Measurements from ENCODE around the gene HSD17B7. TPM values are rescaled to one million over a fixed set of nuclear protein-coding genes. Genes with fewer than 3 reads are reported as not detected.

HSD17B7 gene
- total and polyA plus RNA-seq, 9 of the 15 experiments (the other 6 are each of a cell fraction or from before 2014, with no cell fraction given) = 12.7 to 48.7 (median 21.3) TPM

GRCh38 chr1:162757476-162757875 lies 33.0 kb upstream of the HSD17B7 start:
- H3K4me1 ChIP-seq (replicated peaks in 1 of 2; ENCODE audit: control insufficient read depth in 2 of 2, insufficient read depth in 2 of 2, low read length in 2 of 2) = no peaks in the 10 kb centered on the region
- BruUV-seq (replicated peaks) = no TSS peak
- ATAC-seq = no peak
- in situ Hi-C loops (cut with MboI) (no loop called here), intact Hi-C loops (cut with micrococcal nuclease) (no loop called here)
- H3K79me2 ChIP-seq (ENCODE audit: control insufficient read depth, insufficient read depth, low read length) = no peaks in the 10 kb centered on the region
- FAIRE-seq = no peak
- H3K4me3 ChIP-seq = no peak overlapping the region
- POLR2A ChIA-PET = interaction anchor here (1.5 kb wide), 1 partner anchor 45 kb away, joined by 3 read pairs; no protein-coding TSS in a partner anchor
- 0 out of 5 replicates have a peak, but pooled peaks cover 0 to 5% of the 10 kb centered on the region in 2 experiments for H3K27me3 ChIP-seq (ENCODE audit: control insufficient read depth in 2 of 2, insufficient read depth in 2 of 2, low read length in 2 of 2)
- no peak for DNase-seq (ENCODE audit: extremely low read depth in 1 of 4, low spot score in 3 of 4)
- no peaks in the 10 kb centered on the region for H3K36me3 ChIP-seq (ENCODE audit: control insufficient read depth, insufficient read depth, low read length)
- H3K4me2 ChIP-seq (ENCODE audit: insufficient read depth, low read length) = no peak overlapping the region
- H3K27ac ChIP-seq (ENCODE audit: extremely low read depth, low read depth, low read length) = no peak overlapping the region
- no peak overlapping the region for H3K9ac ChIP-seq (ENCODE audit: insufficient read depth in 1 of 2, low read depth in 2 of 2, low read length in 2 of 2)
- no peak overlapping the region for H2AFZ ChIP-seq (ENCODE audit: low read depth, low read length)
- no peaks in the 10 kb centered on the region for H3K9me3 ChIP-seq (replicated peaks; ENCODE audit: control insufficient read depth, insufficient read depth, low read depth, low read length)
- CTCF ChIA-PET (ENCODE audit: low intra/inter-chr PET ratio) = no interaction called here
- 11% methylated on average over 1 of the region's 1 CpG for WGBS (ENCODE audit: insufficient coverage, low coverage, missing lambda C conversion rate)
- no peaks in the 10 kb centered on the region for H4K20me1 ChIP-seq (replicated peaks; ENCODE audit: control insufficient read depth, insufficient read depth, low read length)
- no peaks in the 10 kb centered on the region for H3K9me1 ChIP-seq (ENCODE audit: control insufficient read depth, insufficient read depth, low read length)
- TF ChIP-seq RCOR1 (IDR thresholded peaks at IDR 0.05; ENCODE audit: borderline replicate concordance in 1 of 2, low read depth in 2 of 2, low read length in 2 of 2) (no peak), ARID1B (IDR thresholded peaks at IDR 0.05) (no peak), NR3C1 (CRISPR knock-in tag; IDR thresholded peaks at IDR 0.05) (no peak), ZNF324 (CRISPR knock-in tag; IDR thresholded peaks at IDR 0.05) (no peak), YY1 (IDR thresholded peaks at IDR 0.05; ENCODE audit: borderline replicate concordance in 1 of 3, control insufficient read depth in 1 of 3, extremely low read depth in 1 of 3, insufficient read depth in 3 of 3, insufficient read length in 1 of 3, insufficient replicate concordance in 2 of 3, low read depth in 1 of 3, low read length in 2 of 3) (no peak)

DNA sequence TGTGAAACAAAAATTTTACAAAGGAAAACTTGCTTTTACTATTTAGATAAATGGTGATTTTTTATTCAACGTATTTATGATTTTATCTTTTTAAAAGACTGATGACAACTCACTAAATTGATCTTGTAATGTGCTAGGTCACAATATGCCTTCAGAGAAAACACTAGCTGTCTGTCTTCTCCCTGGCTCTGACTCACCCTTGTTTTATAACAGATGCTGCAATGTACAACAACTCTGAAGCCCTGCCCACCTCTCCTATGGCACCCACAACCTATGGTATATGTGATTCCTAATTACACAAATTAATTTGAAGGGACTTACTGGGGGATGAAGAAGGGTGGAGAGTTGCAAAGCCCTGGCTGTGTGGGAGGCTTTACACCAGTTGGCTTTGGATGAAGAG lies 24.7 kb upstream of the HSD17B7 start:
- FAIRE-seq = no peak
- H3K9me3 ChIP-seq (replicated peaks; ENCODE audit: control insufficient read depth, insufficient read depth, low read depth, low read length) = no peaks in the 10 kb centered on the region
- POLR2A ChIA-PET = no interaction called here
- H3K4me3 ChIP-seq = no peak overlapping the region
- no peaks in the 10 kb centered on the region for H3K36me3 ChIP-seq (ENCODE audit: control insufficient read depth, insufficient read depth, low read length)
- H3K79me2 ChIP-seq (ENCODE audit: control insufficient read depth, insufficient read depth, low read length) = no peaks in the 10 kb centered on the region
- H3K9ac ChIP-seq (ENCODE audit: insufficient read depth in 1 of 2, low read depth in 2 of 2, low read length in 2 of 2) = no peak overlapping the region
- CTCF ChIA-PET (ENCODE audit: low intra/inter-chr PET ratio) = no interaction called here
- whole genome bisulfite sequencing (ENCODE audit: insufficient coverage, low coverage, missing lambda C conversion rate) = 0% methylated on average over 1 of the region's 1 CpG
- DNase-seq (ENCODE audit: extremely low read depth in 1 of 4, low spot score in 3 of 4) = no peak
- H4K20me1 ChIP-seq (replicated peaks; ENCODE audit: control insufficient read depth, insufficient read depth, low read length) = no peaks in the 10 kb centered on the region
- intact Hi-C loops (cut with micrococcal nuclease) = loop anchor here (1.0 kb wide), 1 partner anchor 68 kb away; no protein-coding TSS in a partner anchor
- H3K27ac ChIP-seq (ENCODE audit: extremely low read depth, low read depth, low read length) = no peak overlapping the region
- H3K4me1 ChIP-seq (replicated peaks in 1 of 2; ENCODE audit: control insufficient read depth in 2 of 2, insufficient read depth in 2 of 2, low read length in 2 of 2) = no peaks in the 10 kb centered on the region
- no peaks in the 10 kb centered on the region for H3K27me3 ChIP-seq (ENCODE audit: control insufficient read depth in 2 of 2, insufficient read depth in 2 of 2, low read length in 2 of 2)
- H3K4me2 ChIP-seq (ENCODE audit: insufficient read depth, low read length) = no peak overlapping the region
- H2AFZ ChIP-seq (ENCODE audit: low read depth, low read length) = no peak overlapping the region
- H3K9me1 ChIP-seq (ENCODE audit: control insufficient read depth, insufficient read depth, low read length) = no peaks in the 10 kb centered on the region
- BruUV-seq (replicated peaks) = no TSS peak
- no peak; the same call in 2 of the 3 replicates for ATAC-seq
- in situ Hi-C loops (cut with MboI) = no loop called here
- TF ChIP-seq ZNF431 (CRISPR knock-in tag; IDR thresholded peaks at IDR 0.05) (no peak), REST (IDR thresholded peaks at IDR 0.05; ENCODE audit: borderline replicate concordance) (no peak), REST (CRISPR knock-in tag; IDR thresholded peaks at IDR 0.05; ENCODE audit: low read depth) (no peak)

All from K562 (cell line).